Stimulated activated CD4-positive, alpha-beta T cell treated with anti-CD3 and anti-CD28 coated beads, Interleukin-4, amount 100 ng/mL, for 48 hours (primary cell): ENCODE results near the gene HES5.

ENCODE experiments used
- DNase-seq, 2 donors: peaks; one replicate each; pipeline ENCODE4 v3.0.0-alpha.2; 2020; ENCODE audit warnings: low read depth in 2 of 2

Gene HES5

GRCh38 chr1:2479186-2479585, 50.9 kb downstream of the HES5 start:
- DNase-seq: no peak
